Stimulated activated CD4-positive, alpha-beta T cell treated with anti-CD3 and anti-CD28 coated beads, Interleukin-4, amount 100 ng/mL, for 48 hours (primary cell): ENCODE results near the gene RNF39.
A peak's percentile ranks its signal among the peaks of the same experiment; 100 is the strongest.
"Not testable (repeated sequence)": the region's sequence is repeated elsewhere in the genome, so short reads cannot be mapped to it uniquely, and the experiment has no call there.

Experiments
- DNase-seq, 2 donors: peaks; one replicate each; pipeline ENCODE4 v3.0.0-alpha.2; 2020; ENCODE audit warnings: low read depth in 2 of 2

RNF39 gene, protein sequence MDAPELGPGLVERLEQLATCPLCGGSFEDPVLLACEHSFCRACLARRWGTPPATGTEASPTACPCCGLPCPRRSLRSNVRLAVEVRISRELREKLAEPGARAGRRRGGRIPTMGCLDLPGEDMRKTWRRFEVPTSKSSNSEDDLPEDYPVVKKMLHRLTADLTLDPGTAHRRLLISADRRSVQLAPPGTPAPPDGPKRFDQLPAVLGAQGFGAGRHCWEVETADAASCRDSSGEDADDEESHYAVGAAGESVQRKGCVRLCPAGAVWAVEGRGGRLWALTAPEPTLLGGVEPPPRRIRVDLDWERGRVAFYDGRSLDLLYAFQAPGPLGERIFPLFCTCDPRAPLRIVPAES

DNA sequence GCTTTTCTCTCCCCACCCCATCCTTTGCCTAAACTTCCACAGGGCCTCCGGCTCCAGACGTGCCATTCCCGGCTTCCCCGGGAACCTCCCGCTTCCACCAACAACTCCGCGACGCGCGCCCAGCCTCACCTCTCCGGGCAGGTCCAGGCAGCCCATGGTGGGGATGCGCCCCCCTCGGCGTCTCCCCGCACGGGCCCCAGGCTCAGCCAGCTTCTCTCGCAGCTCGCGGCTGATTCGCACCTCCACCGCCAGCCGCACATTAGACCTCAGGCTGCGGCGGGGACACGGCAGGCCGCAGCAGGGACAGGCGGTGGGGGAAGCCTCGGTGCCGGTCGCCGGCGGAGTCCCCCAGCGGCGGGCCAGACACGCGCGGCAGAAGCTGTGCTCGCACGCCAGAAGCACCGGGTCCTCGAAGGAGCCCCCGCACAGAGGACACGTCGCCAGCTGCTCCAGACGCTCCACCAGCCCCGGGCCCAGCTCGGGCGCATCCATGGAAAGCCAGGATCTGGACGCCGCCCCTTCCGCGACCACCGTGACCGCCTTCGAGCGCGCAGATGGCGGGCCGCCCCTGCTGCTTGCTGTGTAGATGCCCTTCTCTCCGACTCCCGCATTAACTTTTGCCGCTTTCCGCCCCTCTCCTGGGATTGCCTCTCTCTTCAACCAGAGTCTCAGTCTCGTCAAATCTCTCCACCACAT lies at the start of gene RNF39:
Gene RNF39, minus strand, starts transcription at position 676 of the 696 bp plus-strand sequence. Its CDS starts 184 bp downstream, at position 492.
- no peak for DNase-seq

DNA sequence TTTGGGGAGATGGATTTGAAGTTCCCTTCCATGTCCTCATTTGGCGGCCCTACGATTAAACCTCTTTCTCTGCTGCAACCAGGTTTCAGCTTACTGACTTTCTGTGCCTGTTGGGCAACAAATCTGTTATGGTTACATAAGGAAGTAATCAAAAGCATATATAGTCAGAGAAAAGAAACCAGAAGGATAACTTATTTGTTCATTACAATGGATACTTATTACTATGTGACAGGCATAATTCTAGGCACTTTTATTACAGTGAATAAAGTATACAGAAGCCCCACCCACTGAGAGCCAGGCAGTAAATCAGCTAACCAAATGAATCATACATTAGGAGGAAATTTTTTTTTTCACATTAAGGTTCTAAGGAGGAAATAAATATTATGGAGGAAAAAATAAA lies 46.9 kb upstream of the RNF39 start:
- no peak for DNase-seq

DNA sequence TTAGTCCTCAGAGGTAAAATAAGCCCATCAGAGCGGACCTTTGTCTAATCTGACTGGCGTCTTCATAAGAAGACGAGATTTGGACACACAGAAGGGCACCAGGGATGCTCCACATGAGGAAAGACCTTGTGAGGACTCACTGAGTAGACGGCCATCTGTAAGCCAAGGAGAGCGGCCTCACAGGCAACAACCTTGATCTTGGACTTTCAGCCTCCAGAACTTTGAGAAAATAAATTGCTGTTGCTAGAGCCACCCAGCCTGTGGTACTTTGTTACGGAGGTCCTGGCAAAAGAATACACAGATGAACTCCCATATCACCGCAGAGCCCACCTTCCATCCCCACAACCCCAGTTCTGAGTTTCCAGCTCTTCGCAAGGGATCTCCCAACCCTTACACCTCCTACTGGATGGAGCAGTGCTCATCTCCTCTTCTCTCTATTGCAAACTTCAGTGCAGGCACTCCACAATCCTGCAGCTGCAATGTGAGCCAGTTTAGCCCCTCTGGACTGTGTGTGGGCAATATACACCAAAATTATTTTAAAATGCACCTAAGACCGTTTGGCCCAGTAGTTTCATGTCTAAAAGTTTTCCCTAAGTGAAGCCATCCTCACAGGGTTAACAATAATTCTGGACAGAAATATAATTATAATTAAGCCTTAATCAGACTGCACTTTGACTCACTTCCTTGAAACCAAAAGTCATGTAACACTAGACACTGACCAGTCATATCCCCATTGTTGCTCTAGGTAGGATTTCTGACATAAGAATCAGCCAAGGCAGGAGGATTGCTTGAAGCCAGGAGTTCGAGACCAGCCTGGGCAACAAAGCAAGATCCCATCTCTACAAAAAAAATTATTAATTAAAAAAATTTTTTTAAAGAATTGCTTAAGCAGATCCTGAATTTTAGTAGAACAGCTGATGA lies 46.1 kb upstream of the RNF39 start:
- no peak for DNase-seq

DNA sequence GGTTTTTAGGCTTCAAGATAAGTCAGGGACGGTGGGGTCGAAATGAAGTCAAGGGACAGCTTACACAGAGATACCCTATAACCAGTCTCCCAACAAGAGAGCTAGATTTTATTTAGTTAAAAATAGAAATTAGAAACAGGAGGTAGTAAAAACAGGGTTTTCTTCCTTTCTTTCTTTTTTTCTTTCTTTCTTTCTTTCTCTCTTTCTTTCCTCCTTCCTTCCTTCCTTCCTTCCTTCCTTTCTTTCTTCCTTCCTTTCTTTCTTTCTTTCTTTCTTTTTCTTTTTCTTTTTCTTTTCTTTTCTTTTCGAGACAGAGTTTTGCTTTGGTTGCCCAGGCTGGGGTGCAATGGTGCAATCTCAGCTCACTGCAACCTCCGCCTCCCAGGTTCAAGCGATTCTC lies 43.1 kb upstream of the RNF39 start:
- DNase-seq: not testable (repeated sequence)

DNA sequence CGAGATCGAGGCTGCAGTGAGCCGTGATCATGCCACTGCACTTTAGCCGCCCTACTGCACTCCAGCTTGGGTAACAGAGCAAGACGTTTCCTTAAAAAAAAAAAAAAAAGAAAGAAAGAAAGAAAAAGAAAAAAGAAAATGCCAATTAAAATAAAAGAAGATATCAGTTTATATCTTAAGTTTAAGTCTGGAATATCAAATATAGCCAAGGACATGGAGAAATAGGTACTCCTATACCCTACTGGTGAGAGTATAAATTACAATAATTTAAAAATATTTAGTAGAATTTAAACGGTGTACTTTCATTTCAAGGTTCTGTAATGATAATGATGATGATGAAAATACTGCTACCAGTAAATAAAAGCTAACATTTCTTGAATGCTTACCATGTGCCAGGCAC lies 41.2 kb upstream of the RNF39 start:
- no peak for DNase-seq

DNA sequence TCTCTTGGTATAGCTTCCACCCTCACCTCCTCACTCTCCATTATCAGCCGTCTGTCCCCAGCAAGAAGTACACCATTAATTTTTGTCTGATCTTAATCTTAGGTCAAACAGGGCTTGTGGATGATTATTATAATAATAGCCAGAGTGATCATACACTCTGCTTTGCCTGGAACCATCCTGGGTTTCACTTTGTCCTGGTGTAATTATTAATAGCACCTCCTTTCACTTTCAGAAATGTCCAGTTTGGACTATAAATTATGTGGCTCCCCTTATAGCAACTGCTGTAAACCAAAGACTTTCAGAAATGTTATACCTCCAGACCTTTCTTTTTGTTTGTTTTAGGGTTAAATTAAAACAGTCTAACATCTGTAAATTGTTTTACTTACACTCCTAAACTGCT lies 38.3 kb upstream of the RNF39 start:
- no peak for DNase-seq

DNA sequence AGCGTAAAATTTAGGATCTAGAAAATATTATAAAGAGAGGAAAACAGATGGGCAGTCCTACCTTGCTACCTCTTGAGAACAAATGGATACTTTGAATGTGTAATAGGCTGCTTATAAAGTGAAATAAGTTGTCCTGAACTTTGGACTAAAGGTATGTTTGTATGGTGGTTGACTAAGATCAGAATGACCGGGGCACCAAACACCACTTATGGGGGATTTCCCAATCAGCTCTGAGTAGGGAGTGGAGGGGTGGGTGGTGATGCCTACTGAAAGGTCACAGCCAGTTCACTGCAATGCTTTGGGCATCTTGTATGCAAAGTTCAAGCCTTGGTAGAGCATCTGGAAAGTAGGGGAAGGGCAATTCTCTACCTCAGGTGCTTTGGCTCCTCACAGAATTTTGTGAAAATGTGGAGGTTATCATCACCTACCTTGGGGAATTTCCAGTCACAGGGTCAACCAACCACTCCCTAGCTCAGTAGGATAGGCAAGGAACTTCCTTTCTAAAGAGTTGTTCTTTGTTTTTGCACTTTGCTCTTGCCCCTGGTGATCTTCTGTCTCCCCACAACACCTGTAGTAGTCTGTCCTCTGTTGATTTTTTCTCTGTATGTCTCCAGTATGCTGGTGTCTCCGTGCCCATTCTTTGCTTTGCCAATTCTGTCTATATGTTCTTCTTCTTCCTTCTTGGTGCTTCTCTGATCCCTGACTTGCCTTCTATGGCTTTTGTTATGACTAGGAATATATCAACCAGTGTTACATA lies 37.6 kb upstream of the RNF39 start, which contains the start of gene TRIM31:
Gene TRIM31, minus strand, starts transcription at position 88 of the 757 bp plus-strand sequence. CDS start 285 bp downstream, outside the sequence.
- no peak for DNase-seq

DNA sequence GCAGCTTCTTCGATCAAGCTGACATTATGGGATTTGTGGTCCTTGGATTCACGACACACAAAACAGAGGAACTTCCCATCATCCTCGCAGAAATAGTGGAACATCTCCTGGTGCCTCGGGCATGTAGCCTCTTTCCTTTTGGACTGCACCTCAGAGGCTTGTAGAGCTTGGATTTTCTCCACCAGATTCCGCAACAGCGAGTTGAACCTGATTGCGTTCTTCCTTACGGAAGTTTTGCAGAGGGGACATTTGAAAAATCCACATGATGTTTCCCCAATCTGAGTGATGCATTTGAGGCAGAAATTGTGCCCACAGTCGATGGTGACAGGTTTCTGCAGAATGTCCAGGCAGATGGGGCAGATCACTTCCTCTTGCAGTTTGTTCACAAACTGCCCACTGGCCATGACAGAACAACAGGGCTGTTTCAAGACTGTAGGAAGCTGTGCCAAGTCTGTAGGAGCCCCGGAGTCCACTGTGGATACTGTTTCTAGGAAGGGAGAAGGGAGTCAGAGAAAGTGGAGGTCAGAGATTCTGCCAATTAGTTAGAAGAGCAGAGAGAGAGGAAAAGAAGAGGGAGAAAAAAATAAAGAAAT lies 36.9 kb upstream of the RNF39 start:
- DNase-seq: no peak

DNA sequence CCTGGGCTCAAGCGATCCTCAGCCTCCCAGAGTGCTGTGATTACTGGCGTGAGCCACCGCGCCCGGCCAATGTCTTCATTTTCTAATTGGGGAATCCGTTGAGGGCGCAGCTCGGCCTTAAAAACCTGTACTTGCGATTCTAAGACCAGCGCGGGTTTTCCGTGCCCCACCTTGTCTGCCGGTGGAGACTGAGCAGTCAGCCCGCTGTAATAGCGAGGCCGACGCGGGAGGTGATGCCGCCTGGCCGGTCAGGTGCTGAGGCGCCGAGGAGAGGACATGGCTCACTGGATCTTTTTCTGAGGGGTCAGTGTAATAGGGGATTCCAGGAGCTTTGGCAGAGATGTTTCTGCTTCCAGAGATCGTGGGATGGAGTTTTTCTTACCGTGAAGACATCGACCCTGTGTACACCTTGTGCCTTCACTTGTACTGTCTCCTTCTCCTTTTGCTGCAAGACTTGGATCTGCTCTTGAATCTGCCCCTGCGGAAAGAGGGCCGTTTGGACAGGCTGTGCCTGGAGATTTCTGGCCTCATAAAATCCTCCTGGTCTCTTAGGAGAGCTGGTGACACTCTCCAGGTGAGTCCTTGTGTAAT lies 35.8 kb upstream of the RNF39 start:
- DNase-seq: no peak

DNA sequence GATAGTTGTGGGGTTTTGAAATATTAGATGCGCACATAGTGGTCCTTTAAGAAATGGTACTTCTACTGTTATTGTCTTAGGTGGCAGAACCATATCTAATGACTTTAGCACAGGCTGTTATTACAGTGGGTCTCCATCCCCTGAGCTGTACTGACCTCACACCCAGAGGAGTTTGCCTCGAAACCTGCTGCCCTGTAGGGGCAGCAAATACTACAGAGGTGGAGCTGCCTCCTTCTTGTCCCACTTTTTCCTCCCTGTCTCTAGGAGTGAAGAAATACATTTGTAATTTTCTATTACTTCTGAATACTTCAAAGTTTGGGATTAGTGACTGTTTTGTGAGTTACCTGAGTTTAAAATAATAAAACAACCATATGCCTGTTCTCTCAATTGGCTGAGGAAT lies 29.1 kb upstream of the RNF39 start:
- no peak for DNase-seq

DNA sequence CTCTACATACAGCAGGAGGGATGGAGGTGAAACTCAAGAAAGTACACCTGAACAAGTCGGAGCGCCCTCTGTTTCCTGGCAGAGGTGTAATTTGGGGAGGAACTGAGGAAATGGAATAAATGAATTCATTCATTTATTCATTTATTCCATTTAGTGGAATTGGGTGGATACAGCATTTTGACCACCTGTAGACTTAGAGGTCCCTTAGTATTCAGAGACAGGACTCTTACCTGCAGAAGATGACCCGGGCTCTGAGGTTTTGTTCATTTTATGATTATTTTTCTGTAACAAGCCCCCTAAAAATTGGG lies 28.3 kb upstream of the RNF39 start:
- DNase-seq: no peak

DNA sequence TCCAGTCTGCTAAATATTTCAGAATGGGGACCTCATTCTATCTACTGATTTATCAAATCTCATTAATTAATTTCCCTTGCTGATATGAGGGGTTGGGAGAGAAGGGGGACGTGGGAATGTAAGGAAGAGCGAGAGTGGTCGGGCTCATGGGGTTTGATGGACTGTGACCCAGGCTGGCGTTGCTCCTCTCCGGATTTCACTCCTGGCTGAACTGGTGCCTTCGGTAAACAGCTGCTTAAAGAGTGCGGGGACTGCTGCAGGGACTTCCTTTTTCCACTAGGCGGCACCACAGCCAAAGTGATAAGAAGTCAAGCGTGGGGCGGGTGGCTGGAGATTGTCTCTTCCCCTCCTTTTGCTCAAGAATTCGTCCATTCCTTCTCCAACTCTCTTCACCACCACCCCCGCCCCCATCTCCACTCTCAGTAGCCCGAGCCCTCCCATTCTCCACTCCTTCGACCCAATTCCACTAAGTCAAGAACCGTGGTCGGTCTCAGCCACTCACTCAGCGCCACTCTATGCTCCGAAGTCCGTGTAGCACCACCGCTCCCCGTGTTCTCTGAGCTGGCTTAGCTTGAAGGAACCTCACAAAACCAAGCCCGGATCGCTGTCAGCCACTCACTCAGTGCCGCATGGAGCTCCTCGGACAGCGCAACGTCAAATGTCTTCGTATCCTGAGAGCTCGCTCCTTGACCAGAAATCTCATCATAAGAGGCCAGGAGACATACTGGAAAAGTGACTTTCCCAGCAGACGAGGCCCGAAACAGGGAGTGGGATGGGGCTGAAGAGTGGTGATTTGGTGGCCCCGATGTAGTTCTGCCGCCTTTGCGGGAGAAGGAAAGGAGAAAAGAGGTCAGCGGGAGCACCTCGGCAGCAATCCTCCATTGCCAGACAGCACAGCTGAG lies 27.7 kb upstream of the RNF39 start:
- DNase-seq: peak; percentile 71 to 77

DNA sequence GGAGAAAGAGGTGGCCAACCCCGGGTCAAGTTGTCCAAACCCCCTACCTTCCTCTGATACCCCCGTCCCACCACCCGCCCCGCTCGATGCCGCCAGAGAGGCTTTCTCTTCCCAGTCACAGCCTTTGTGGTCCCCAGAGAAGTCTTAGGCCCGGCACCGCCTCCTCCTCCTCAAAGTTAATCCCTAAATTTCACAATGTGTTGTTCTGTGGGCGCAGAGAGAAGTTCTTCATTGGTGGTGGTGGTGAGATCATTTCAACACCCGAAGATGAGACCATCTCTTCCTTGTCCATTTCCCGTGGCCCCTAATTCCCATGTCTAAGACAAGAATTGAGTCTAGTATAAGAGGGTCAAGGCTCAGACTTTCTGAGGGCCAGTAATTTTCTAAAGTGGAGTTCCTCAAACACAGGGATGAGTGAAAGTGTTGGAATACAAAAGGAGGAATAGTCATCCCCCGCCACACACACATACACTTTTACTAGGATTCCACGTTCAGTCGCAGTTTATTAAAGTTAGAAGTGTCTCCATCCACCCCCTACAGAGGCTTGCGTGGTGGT lies 26.9 kb upstream of the RNF39 start:
- no peak for DNase-seq

DNA sequence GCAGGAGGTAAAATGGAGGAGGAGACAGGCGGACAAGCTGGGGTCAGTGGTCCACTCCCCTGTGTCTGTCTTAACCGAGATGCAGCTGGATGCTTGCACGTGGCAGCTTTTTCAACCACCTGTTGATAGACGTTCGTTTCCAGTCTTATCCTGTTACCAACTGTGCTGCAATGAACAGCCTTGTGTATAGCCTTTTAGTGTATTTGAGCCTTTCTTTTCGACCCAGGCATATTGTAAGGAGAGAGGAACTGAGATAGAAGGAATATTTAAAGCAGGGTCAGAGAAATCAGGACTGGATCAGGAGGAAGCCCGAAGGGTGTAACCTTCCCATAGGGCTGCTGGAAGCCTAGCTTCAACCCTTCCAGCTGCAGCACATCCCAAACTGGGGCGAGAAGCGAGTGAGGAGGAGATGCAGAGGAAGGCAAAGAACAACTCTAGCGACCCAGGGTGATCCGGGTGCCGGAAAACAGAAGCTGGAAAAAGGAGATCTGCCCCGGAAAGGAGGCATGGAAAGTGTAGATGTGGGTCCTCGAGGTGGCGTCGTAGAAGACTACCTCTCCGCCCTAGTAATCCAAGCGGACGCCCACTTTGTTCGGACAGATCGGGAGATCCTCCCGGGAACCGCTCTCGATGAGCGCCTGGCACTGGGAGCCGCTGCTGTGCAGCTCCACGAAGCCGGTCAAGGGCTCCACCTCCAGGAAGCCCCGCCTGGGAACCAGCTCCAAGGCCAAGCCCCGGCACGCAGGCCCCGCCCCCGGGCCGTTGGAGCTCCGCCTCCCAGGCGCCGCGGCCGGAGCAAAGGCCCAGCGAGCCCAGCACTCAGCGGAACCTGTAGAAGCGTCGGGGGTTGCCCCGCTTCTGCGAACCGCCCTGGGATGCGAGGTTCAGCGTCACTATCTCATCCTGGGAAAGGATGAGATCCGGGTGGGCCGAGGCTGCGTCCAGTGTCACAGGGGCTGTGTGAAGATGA lies 26.2 kb upstream of the RNF39 start:
- DNase-seq: peak; percentile 52 to 73

DNA sequence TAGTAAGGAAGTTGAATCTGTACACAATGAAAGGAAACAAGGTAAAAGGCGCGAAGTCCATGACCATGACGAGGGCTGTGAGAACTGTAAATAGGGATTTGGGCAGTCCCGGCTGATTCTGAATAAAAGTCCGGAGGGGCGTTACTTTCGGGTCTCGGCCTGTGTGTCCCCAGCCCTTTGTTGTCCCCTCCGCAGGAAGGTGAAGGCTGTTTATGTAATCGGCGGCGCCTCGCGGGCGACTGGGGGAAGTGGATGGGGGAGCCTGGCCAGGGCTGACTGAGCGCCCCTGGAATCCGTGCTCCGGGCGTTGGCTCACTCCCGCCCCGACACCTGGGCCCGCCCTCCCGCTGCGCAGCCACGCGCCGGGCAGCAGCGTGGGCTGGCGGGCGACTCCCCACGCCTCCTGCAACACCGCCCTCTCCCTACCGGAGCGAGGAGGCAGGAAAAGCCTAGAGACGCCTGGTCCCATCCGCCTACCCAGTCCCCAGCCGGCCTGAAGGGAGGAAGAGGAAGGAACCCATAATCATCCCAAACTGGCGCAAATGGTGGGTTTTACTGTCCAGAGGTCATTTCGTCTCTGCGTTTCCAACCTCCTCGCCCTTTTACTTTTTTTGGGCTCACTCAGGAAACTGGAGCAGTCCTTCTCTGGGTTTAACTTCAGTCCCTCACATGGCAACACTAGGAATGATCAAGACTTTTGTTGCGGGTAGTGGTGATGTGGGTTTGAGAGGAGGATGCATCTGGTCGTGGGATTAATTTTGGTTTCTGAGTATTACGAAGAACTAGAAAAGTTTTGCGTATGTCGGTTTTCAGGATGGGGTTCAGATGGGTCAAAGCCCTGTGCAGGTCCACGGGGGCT lies 25.2 kb upstream of the RNF39 start:
- DNase-seq: no peak

DNA sequence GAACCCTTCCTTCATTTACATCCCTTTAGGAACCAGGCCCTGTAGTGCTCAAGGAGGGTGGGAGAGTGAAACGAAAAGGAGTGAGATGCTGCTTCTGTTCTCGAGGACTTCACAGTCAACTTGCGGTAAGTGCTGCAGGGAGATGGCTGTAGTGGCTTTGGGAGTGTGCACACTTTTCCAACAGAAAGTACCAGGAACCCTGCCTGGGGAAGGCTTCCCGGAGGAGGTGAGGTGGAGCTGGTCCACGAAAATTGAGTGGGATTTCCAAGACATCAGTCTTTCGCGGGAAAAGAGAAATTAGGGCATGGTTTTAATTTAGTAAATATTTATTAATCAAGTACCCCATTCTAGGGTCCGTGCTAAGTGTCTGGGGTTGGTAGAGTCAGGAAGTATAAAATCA lies 24.6 kb upstream of the RNF39 start:
- no peak for DNase-seq
